GM19035 (cell line): ENCODE data around the gene COL17A1.

Source experiments
- ATAC-seq: cut with Tn5 transposase; IDR thresholded peaks from one replicate; pipeline ENCODE4 v1.9.1; 2021; ENCODE audit not compliant: unreplicated experiment

The COL17A1 gene

GRCh38 chr10:103995134-103995533, 90.5 kb downstream of the COL17A1 start:
- no peak for ATAC-seq

GRCh38 chr10:103991393-103992128, 94.1 kb downstream of the COL17A1 start:
- ATAC-seq, result no peak

GRCh38 chr10:103990531-103990930, 95.1 kb downstream of the COL17A1 start:
- ATAC-seq, result no peak

DNA sequence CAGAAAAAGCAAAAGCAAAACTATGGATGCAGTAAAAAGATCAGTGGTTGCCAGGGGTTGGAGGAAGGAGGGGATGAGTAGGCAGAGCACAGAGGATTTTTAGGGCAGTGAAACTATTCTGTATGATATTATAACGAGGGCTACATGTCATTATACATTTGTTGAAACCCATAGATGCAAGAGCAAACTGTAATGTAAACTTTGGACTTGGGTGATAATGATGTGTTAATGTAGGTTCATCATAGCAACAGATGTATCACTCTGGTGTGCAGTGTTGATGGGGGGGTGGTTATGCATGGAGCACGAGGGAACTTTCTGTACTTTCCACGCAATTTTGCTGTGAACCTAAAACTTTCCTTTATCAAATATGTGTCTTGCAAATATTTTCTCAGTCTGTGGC, 95.6 kb downstream of the COL17A1 start:
- no peak for ATAC-seq

DNA sequence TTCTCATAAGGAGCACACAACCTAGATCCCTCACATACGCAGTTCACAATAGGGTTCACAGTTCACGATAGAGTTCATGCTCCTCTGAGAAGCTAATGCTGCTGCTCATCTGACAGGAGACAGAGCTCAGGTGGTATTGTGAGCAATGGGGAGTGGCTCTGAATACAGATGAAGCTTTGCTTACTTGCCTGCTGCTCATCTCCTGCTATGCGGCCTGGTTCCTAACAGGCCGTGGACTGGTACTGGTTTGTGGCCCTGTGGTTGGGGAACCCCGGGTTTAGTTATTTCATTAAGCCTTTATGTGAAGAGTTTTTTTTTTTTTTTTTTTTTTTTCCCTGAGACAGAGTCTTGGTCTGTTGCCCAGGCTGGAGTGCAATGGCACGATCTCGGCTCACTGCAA, 99.3 kb downstream of the COL17A1 start:
- ATAC-seq, result no peak

DNA sequence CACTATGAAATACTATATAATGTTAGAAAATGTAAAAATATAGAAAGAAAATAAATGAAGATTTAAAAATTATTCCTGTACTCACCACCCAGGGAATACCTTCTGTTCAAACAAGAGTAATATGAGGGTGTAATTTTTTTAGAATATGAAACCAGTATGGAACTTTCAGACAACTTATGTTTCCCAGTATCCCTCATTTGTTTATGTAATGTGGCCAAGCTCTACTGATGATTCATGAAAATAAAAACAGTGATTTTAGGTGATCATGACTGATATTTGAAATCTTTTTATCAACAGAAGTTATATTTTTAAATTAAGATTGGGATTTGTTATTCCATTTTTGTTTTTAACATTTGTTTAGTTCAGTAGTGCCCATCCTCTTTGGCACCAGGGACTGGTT, 100.0 kb downstream of the COL17A1 start:
- ATAC-seq, result no peak

GRCh38 chr10:103983367-103983911, 102.2 kb downstream of the COL17A1 start:
- peak; percentile 78 for ATAC-seq

- ATAC-seq, result no peak
These were observed 103.0 kb downstream of the COL17A1 start for GRCh38 chr10:103982639-103983038.
